MCF 10A (cell line): Measurements from ENCODE around the gene NPHP4. TPM values are rescaled to one million over a fixed set of nuclear protein-coding genes. Genes with fewer than 3 reads are reported as not detected.
A peak's percentile ranks its signal among the peaks of the same experiment; 100 is the strongest.

ENCODE experiments used
- BruUV-seq: library from RNA; stranded (reverse); fragments of 400-500 nt; replicated peaks from 2 replicates; lab custom pipeline; 2021; lab: Mats Ljungman, UMichigan
- CTCF ChIA-PET: fragments of 300-600 bp; sonication (Branson Sonifier 250); formaldehyde crosslinking; extraction: SDS; loops from one replicate; lab custom pipeline; 2021; ENCODE audit warnings: antibody characterized with exemption, inconsistent platforms; lab: Yijun Ruan, JAX
- POLR2A ChIA-PET: fragments of 300-600, 350-650 bp; sonication (Branson Sonifier 250); formaldehyde crosslinking; extraction: SDS; loops from one replicate; lab custom pipeline; 2020; ENCODE audit warnings: antibody characterized with exemption, inconsistent platforms; lab: Yijun Ruan, JAX
- DNase-seq: peaks from one replicate; pipeline ENCODE4 v3.0.0-alpha.2; 2018; ENCODE audit not compliant: unreplicated experiment
- H3K27ac Mint-ChIP-seq: one replicate; pipeline ENCODE4 v1.8.0; 2022; ENCODE audit warnings: mild to moderate bottlenecking, low read depth, mixed read lengths; ENCODE audit not compliant: unreplicated experiment
- H3K27me3 Mint-ChIP-seq: one replicate; pipeline ENCODE4 v1.8.0; 2022; ENCODE audit warnings: mixed read lengths; ENCODE audit not compliant: insufficient read depth, unreplicated experiment
- H3K36me3 Mint-ChIP-seq: one replicate; pipeline ENCODE4 v1.8.0; 2022; ENCODE audit warnings: mild to moderate bottlenecking, moderate library complexity, mixed read lengths; ENCODE audit not compliant: insufficient read depth, unreplicated experiment
- H3K4me1 Mint-ChIP-seq: one replicate; pipeline ENCODE4 v1.8.0; 2022; ENCODE audit warnings: mixed read lengths; ENCODE audit not compliant: insufficient read depth, unreplicated experiment
- H3K4me3 Mint-ChIP-seq: one replicate; pipeline ENCODE4 v1.8.0; 2022; ENCODE audit warnings: mild to moderate bottlenecking, moderate library complexity, mixed read lengths; ENCODE audit not compliant: unreplicated experiment
- H3K9me3 Mint-ChIP-seq: one replicate; pipeline ENCODE4 v1.8.0; 2022; ENCODE audit warnings: mixed read lengths; ENCODE audit not compliant: unreplicated experiment
- intact Hi-C: fragments of 100-400 bp; cut with micrococcal nuclease; formaldehyde crosslinking; loops from 2 replicates; pipeline ENCODE4 v1.14.1; 2022
- total RNA-seq: library from RNA; stranded (reverse); gene quantifications from 2 replicates; pipeline ENCODE4 v1.2.3, GENCODE V29; 2022
- TF ChIP-seq, protein P1 (sequence below): fragments of 200-600 bp; IDR thresholded peaks from one replicate; pipeline ENCODE4 v1.8.0; 2022; ENCODE audit warnings: antibody characterized with exemption, mild to moderate bottlenecking; ENCODE audit not compliant: unreplicated experiment

NPHP4 gene
- total RNA-seq, 1 experiment from 2014 or later = 14.4 TPM

DNA sequence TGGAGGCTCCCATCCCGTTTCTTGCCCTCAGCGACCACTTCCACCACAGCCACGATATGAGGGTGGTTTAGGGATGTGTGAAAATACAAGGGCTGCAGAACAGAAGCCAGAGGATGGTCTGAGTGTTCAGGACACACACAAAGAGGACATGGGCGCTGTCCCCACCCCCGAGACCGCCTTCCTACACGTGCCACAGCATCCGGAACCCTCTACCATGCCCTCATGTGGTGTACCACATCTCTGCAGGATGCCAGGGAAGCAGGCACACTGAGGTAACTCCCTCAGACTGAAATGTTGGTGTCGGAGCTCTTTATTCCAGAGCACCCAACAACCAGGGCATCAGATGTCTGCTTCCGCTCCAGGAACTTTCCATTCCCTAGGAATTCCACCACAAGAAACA lies 23.1 kb downstream of the NPHP4 start:
- H3K27me3 Mint-ChIP-seq = no peaks in the 10 kb centered on the region
- H3K4me3 Mint-ChIP-seq = no peak overlapping the region
- POLR2A ChIA-PET = no interaction called here
- CTCF ChIA-PET = no interaction called here
- H3K4me1 Mint-ChIP-seq = no peaks in the 10 kb centered on the region
- peaks cover 25% of the 10 kb centered on the region for H3K36me3 Mint-ChIP-seq
- DNase-seq = no peak
- no peak overlapping the region for H3K27ac Mint-ChIP-seq
- intact Hi-C loops = no loop called here
- TF ChIP-seq, protein P1, sequence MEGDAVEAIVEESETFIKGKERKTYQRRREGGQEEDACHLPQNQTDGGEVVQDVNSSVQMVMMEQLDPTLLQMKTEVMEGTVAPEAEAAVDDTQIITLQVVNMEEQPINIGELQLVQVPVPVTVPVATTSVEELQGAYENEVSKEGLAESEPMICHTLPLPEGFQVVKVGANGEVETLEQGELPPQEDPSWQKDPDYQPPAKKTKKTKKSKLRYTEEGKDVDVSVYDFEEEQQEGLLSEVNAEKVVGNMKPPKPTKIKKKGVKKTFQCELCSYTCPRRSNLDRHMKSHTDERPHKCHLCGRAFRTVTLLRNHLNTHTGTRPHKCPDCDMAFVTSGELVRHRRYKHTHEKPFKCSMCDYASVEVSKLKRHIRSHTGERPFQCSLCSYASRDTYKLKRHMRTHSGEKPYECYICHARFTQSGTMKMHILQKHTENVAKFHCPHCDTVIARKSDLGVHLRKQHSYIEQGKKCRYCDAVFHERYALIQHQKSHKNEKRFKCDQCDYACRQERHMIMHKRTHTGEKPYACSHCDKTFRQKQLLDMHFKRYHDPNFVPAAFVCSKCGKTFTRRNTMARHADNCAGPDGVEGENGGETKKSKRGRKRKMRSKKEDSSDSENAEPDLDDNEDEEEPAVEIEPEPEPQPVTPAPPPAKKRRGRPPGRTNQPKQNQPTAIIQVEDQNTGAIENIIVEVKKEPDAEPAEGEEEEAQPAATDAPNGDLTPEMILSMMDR = no peak
- no peaks in the 10 kb centered on the region for H3K9me3 Mint-ChIP-seq
- no TSS peak for BruUV-seq

DNA sequence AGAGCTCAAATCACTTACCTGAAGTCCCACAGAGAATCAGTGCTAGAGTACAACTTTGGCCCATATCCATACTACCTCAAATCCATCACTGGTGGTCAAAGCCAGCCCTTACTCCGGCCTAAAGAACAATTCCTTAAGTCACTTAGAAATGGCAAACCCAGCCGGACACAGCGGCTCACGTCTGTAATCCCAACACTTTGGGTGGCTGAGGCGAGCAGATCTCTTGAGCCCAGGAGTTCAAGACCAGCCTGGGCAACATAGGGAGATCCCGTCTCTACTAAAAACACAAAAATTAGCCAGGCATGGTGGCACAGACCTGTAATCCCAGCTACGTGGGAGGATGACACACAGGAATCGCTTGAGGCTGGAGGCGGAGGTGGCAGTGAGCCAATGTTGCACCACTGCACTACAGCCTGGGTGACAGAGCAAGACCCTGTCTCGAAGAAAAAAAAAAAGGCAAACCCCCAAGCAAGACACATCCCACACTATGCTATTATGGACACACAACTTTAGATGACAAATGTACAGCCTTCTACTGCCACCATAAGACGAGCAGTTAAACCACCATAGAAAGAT lies 24.0 kb downstream of the NPHP4 start:
- peak; percentile 50 for DNase-seq
- BruUV-seq = no TSS peak
- POLR2A ChIA-PET = no interaction called here
- no peak overlapping the region for H3K4me3 Mint-ChIP-seq
- intact Hi-C loops = no loop called here
- TF ChIP-seq, protein P1 = no peak
- H3K9me3 Mint-ChIP-seq = no peaks in the 10 kb centered on the region
- H3K4me1 Mint-ChIP-seq = no peaks in the 10 kb centered on the region
- no peaks in the 10 kb centered on the region for H3K27me3 Mint-ChIP-seq
- H3K36me3 Mint-ChIP-seq = peaks cover 20% of the 10 kb centered on the region
- no peak overlapping the region for H3K27ac Mint-ChIP-seq
- CTCF ChIA-PET = no interaction called here

- POLR2A ChIA-PET = interaction anchor here (1.0 kb wide), 1 partner anchor 15 kb away, joined by 7 read pairs; no protein-coding TSS in a partner anchor
- Mint-ChIP-seq H3K27ac (no peak overlapping the region), H3K4me1 (no peaks in the 10 kb centered on the region), H3K36me3 (peaks cover 20% of the 10 kb centered on the region), H3K4me3 (no peak overlapping the region), H3K9me3 (no peaks in the 10 kb centered on the region), H3K27me3 (no peaks in the 10 kb centered on the region)
- intact Hi-C loops = no loop called here
- no peak for DNase-seq
- BruUV-seq = no TSS peak
- CTCF ChIA-PET = no interaction called here
- TF ChIP-seq, protein P1 = no peak
Observed at GRCh38 chr1:5967351-5968160, 24.7 kb downstream of the NPHP4 start.

- no peak for DNase-seq
- TF ChIP-seq, protein P1 = no peak
- H3K4me1 Mint-ChIP-seq = no peaks in the 10 kb centered on the region
- H3K36me3 Mint-ChIP-seq = peaks cover 13% of the 10 kb centered on the region
- BruUV-seq = no TSS peak
- CTCF ChIA-PET = no interaction called here
- intact Hi-C loops = no loop called here
- H3K27me3 Mint-ChIP-seq = no peaks in the 10 kb centered on the region
- H3K27ac Mint-ChIP-seq = no peak overlapping the region
- POLR2A ChIA-PET = interaction anchor here (1.0 kb wide), 1 partner anchor 16 kb away, joined by 7 read pairs; no protein-coding TSS in a partner anchor
- H3K4me3 Mint-ChIP-seq = no peak overlapping the region
- H3K9me3 Mint-ChIP-seq = no peaks in the 10 kb centered on the region
Observed at GRCh38 chr1:5966543-5967205, 25.6 kb downstream of the NPHP4 start.
